Stimulated activated CD4-positive, alpha-beta T cell treated with anti-CD3 and anti-CD28 coated beads, TNF-alpha, amount 100 ng/mL, for 24 hours (primary cell): ENCODE measurements around the gene SYNM.

ENCODE experiments used
- DNase-seq, 3 experiments: peaks; one replicate each; pipeline ENCODE4 v3.0.0-alpha.2; 2020; ENCODE audit warnings: low read depth in 3 of 3

SYNM gene

GRCh38 chr15:99140590-99140989 lies 35.7 kb downstream of the SYNM start:
- DNase-seq: no peak

GRCh38 chr15:99141943-99142342 lies 37.1 kb downstream of the SYNM start:
- no peak for DNase-seq

GRCh38 chr15:99142562-99142961 lies 37.7 kb downstream of the SYNM start:
- no peak for DNase-seq

GRCh38 chr15:99143242-99143641 lies 38.4 kb downstream of the SYNM start:
- no peak for DNase-seq

- no peak for DNase-seq
These were observed 39.1 kb downstream of the SYNM start for GRCh38 chr15:99143655-99144610.

- DNase-seq: no peak
These were observed 40.1 kb downstream of the SYNM start for GRCh38 chr15:99145005-99145404.

- no peak for DNase-seq
These were observed 40.9 kb downstream of the SYNM start for GRCh38 chr15:99145778-99146177.

GRCh38 chr15:99146661-99147060 lies 41.8 kb downstream of the SYNM start:
- no peak for DNase-seq

- no peak for DNase-seq
These were observed 44.0 kb downstream of the SYNM start for GRCh38 chr15:99148851-99149276.

- no peak for DNase-seq
These were observed 44.5 kb downstream of the SYNM start for GRCh38 chr15:99149366-99149765.

GRCh38 chr15:99151156-99151555 lies 46.3 kb downstream of the SYNM start:
- DNase-seq: no peak

GRCh38 chr15:99153026-99153535 lies 48.2 kb downstream of the SYNM start:
- DNase-seq: no peak

- no peak for DNase-seq
These were observed 49.4 kb downstream of the SYNM start for GRCh38 chr15:99154271-99154670.

GRCh38 chr15:99155961-99156443 lies 51.1 kb downstream of the SYNM start:
- DNase-seq: no peak

GRCh38 chr15:99157456-99157855 lies 52.6 kb downstream of the SYNM start:
- DNase-seq: no peak

GRCh38 chr15:99158626-99159412 lies 53.9 kb downstream of the SYNM start:
- DNase-seq: no peak

GRCh38 chr15:99163271-99164062 lies 58.6 kb downstream of the SYNM start:
- no peak for DNase-seq

- DNase-seq: no peak
These were observed 59.2 kb downstream of the SYNM start for GRCh38 chr15:99164119-99164518.

GRCh38 chr15:99165020-99165790 lies 60.3 kb downstream of the SYNM start:
- no peak for DNase-seq

GRCh38 chr15:99165956-99166689 lies 61.2 kb downstream of the SYNM start:
- DNase-seq: no peak
